HCT116 (cell line): Measurements from ENCODE around the gene STAC. TPM values are rescaled to one million over a fixed set of nuclear protein-coding genes. Genes with fewer than 3 reads are reported as not detected.

ENCODE experiments used
- ATAC-seq: fragments of 200-7000 bp; cut with Tn5 transposase; 2 replicates; pipeline ENCODE4 v1.9.1; 2020; ENCODE audit warnings: mild to moderate bottlenecking, moderate library complexity
- BruUV-seq: library from RNA; stranded (reverse); fragments of 400-500 nt; replicated peaks from 2 replicates; lab custom pipeline; 2021; lab: Mats Ljungman, UMichigan
- CTCF ChIA-PET: fragments of 300-600 bp; sonication (Branson Sonifier 250); formaldehyde crosslinking; loops from one replicate; lab custom pipeline; 2021; ENCODE audit warnings: antibody characterized with exemption; lab: Charles Lee
- POLR2A ChIA-PET: fragments of 300-600, 350-600 bp; sonication (Branson Sonifier 250); formaldehyde crosslinking; loops from one replicate; lab custom pipeline; 2021; ENCODE audit warnings: antibody characterized with exemption; lab: Charles Lee
- RAD21 ChIA-PET, 2 experiments: fragments of 300-600 bp; sonication (Branson Sonifier 250); formaldehyde crosslinking; loops; one replicate each; lab custom pipeline; 2023; ENCODE audit warnings: low total read pairs in 2 of 2; ENCODE audit not compliant: uncharacterized antibody in 2 of 2, unreplicated experiment in 2 of 2, low non-redundant PET in 1 of 2; lab: Charles Lee
- DNase-seq: peaks from one replicate; pipeline ENCODE4 v3.0.0-alpha.2; 2010; ENCODE audit warnings: low read depth, low spot score
- H2AFZ ChIP-seq: fragments of 200-600 bp; shearing (Covaris generic), sonication (generic); 2 replicates; pipeline ENCODE4 v1.6.1; 2017; ENCODE audit warnings: low read depth, mixed run types, mixed read lengths, antibody characterized with exemption, low read length; ENCODE audit not compliant: poor library complexity, severe bottlenecking
- H3K27ac ChIP-seq: 2 replicates; pipeline ENCODE4 v1.5.1; 2012; ENCODE audit warnings: low read depth, low read length
- H3K27me3 ChIP-seq: fragments of 200-600 bp; sonication (generic); 2 replicates; pipeline ENCODE4 v1.6.1; 2016; ENCODE audit warnings: mixed run types, low read length, mixed read lengths; ENCODE audit not compliant: insufficient read depth
- H3K36me3 ChIP-seq, 2 experiments: fragments of 200-500 bp in 1 of 2; fragments of 200-600 bp in 1 of 2; sonication (Bioruptor generic) in 1 of 2; sonication (generic) in 1 of 2; 2 replicates each; pipeline versions ENCODE4 v1.5.1 to v1.6.1; 2014 to 2016; ENCODE audit warnings: low read length in 2 of 2, inconsistent platforms in 1 of 2, mixed read lengths in 1 of 2, mixed run types in 1 of 2; ENCODE audit not compliant: insufficient read depth in 2 of 2, control insufficient read depth in 1 of 2
- H3K4me1 ChIP-seq, 2 experiments: fragments of 200-600 bp in 1 of 2; sonication (generic) in 1 of 2; 2 replicates each; pipeline versions ENCODE4 v1.5.1 to v1.6.1; 2012 to 2017; ENCODE audit warnings: low read length in 2 of 2, inconsistent platforms in 1 of 2, mild to moderate bottlenecking in 1 of 2, mixed read lengths in 1 of 2, mixed run types in 1 of 2, moderate library complexity in 1 of 2; ENCODE audit not compliant: insufficient read depth in 2 of 2, control insufficient read depth in 1 of 2
- H3K4me2 ChIP-seq: fragments of 200-600 bp; sonication (generic); 2 replicates; pipeline ENCODE4 v1.6.1; 2017; ENCODE audit warnings: mixed run types, low read length, mixed read lengths
- H3K4me3 ChIP-seq, 2 experiments: fragments of 200-600 bp in 1 of 2; sonication (generic) in 1 of 2; replicated peaks in 1 of 2; 2 replicates each; pipeline ENCODE4 v1.5.1; 2011 to 2016; ENCODE audit warnings: low read length in 2 of 2, control low read depth in 1 of 2, low read depth in 1 of 2, mild to moderate bottlenecking in 1 of 2, mixed read lengths in 1 of 2, mixed run types in 1 of 2
- H3K79me2 ChIP-seq: fragments of 200-600 bp; sonication (generic); 2 replicates; pipeline ENCODE4 v1.6.1; 2017; ENCODE audit warnings: mild to moderate bottlenecking, mixed run types, low read length, moderate library complexity, mixed read lengths; ENCODE audit not compliant: insufficient read depth
- H3K9ac ChIP-seq: fragments of 200-600 bp; sonication (generic); 2 replicates; pipeline ENCODE4 v1.6.1; 2016; ENCODE audit warnings: low read length, mixed read lengths
- H3K9me2 ChIP-seq: fragments of 200-600 bp; sonication (generic), shearing (Covaris generic); 2 replicates; pipeline ENCODE4 v1.6.1; 2017; ENCODE audit warnings: mixed run types, mild to moderate bottlenecking, moderate library complexity; ENCODE audit not compliant: insufficient read depth
- H3K9me3 ChIP-seq, 2 experiments: fragments of 200-500 bp in 1 of 2; fragments of 200-600 bp in 1 of 2; sonication (Bioruptor generic) in 1 of 2; sonication (generic) in 1 of 2; 2 replicates each; pipeline ENCODE4 v1.6.1; 2014 to 2017; ENCODE audit warnings: low read length in 2 of 2, mixed read lengths in 2 of 2, inconsistent platforms in 1 of 2, low read depth in 1 of 2, mild to moderate bottlenecking in 1 of 2, mixed run types in 1 of 2, moderate library complexity in 1 of 2; ENCODE audit not compliant: control insufficient read depth in 1 of 2, insufficient read depth in 1 of 2
- H4K20me1 ChIP-seq: fragments of 200-600 bp; sonication (generic), shearing (Covaris generic); 2 replicates; pipeline ENCODE4 v1.6.1; 2017; ENCODE audit warnings: mixed run types, mild to moderate bottlenecking, moderate library complexity; ENCODE audit not compliant: insufficient read depth
- ATF3 ChIP-seq: IDR thresholded peaks from 2 replicates; pipeline ENCODE4 v1.6.1; 2012
- CBX3 ChIP-seq: IDR thresholded peaks from 2 replicates; pipeline ENCODE4 v1.6.1; 2012; ENCODE audit warnings: low read depth
- CEBPB ChIP-seq: IDR thresholded peaks from 2 replicates; pipeline ENCODE4 v1.6.1; 2012; ENCODE audit warnings: low read depth
- EGR1 ChIP-seq: IDR thresholded peaks from 2 replicates; pipeline ENCODE4 v1.6.1; 2012; ENCODE audit warnings: low read depth
- ELF1 ChIP-seq: IDR thresholded peaks from 2 replicates; pipeline ENCODE4 v1.6.1; 2012; ENCODE audit warnings: low read depth, borderline replicate concordance
- EZH2 ChIP-seq: fragments of 200-600 bp; sonication (generic); IDR thresholded peaks from 2 replicates; pipeline ENCODE4 v1.6.1; 2017; ENCODE audit warnings: antibody characterized with exemption, mixed run types
- EZH2phosphoT487 ChIP-seq: fragments of 200-600 bp; IDR thresholded peaks from 2 replicates; pipeline ENCODE4 v1.6.1; 2018; ENCODE audit warnings: antibody characterized with exemption, borderline replicate concordance
- FOSL1 ChIP-seq: IDR thresholded peaks from 2 replicates; pipeline ENCODE4 v1.6.1; 2012; ENCODE audit warnings: low read depth
- JUND ChIP-seq: IDR thresholded peaks from 2 replicates; pipeline ENCODE4 v1.6.1; 2012
- MAX ChIP-seq: IDR thresholded peaks from 2 replicates; pipeline ENCODE4 v1.6.1; 2012
- POLR2A ChIP-seq: IDR thresholded peaks from 2 replicates; pipeline ENCODE4 v1.7.0; 2011; ENCODE audit warnings: borderline replicate concordance; ENCODE audit not compliant: insufficient read depth, insufficient read length; ENCODE audit errors: extremely low read depth
- POLR2AphosphoS5 ChIP-seq: IDR thresholded peaks from 2 replicates; pipeline ENCODE4 v1.6.1; 2011; ENCODE audit warnings: mild to moderate bottlenecking, low read depth, low read length, moderate library complexity
- REST ChIP-seq: IDR thresholded peaks from 2 replicates; pipeline ENCODE4 v1.6.1; 2012; ENCODE audit warnings: low read depth
- SP1 ChIP-seq: IDR thresholded peaks from 2 replicates; pipeline ENCODE4 v1.6.1; 2012; ENCODE audit warnings: low read depth
- TCF7L2 ChIP-seq: IDR thresholded peaks from 2 replicates; pipeline ENCODE4 v1.7.0; 2011; ENCODE audit warnings: borderline replicate concordance, inconsistent platforms; ENCODE audit not compliant: insufficient read depth, insufficient read length; ENCODE audit errors: extremely low read depth
- ZBTB33 ChIP-seq: IDR thresholded peaks from 2 replicates; pipeline ENCODE4 v1.6.1; 2011; ENCODE audit warnings: mild to moderate bottlenecking, low read length, moderate library complexity; ENCODE audit not compliant: insufficient replicate concordance; ENCODE audit errors: extremely low read depth
- ZFX ChIP-seq: fragments of 450-650 bp; IDR thresholded peaks from 2 replicates; pipeline ENCODE4 v1.6.1; 2017
- intact Hi-C: fragments of 100-400 bp; cut with micrococcal nuclease; formaldehyde crosslinking; loops from 2 replicates; pipeline ENCODE4 v1.10.0; 2022
- total RNA-seq: library from RNA; stranded (reverse); gene quantifications from one replicate; pipeline ENCODE4 v1.2.1, GENCODE V29; 2021; ENCODE audit not compliant: unreplicated experiment

STAC gene
- total RNA-seq, 1 experiment from 2014 or later = not detected

- intact Hi-C loops = no loop called here
- CTCF ChIA-PET = no interaction called here
- no peaks in the 10 kb centered on the region for H4K20me1 ChIP-seq
- H3K36me3 ChIP-seq = no peaks in the 10 kb centered on the region
- H3K9me3 ChIP-seq = no peaks in the 10 kb centered on the region
- no peak overlapping the region for H2AFZ ChIP-seq
- no peak for TF ChIP-seq TCF7L2
- no peak for TF ChIP-seq ATF3
- TF ChIP-seq, all 23 proteins: peak for 0
- H3K4me2 ChIP-seq = no peak overlapping the region
- no peak overlapping the region for H3K4me3 ChIP-seq
- H3K9ac ChIP-seq = no peak overlapping the region
- no peaks in the 10 kb centered on the region for H3K79me2 ChIP-seq
- H3K9me2 ChIP-seq = no peaks in the 10 kb centered on the region
- no TSS peak for BruUV-seq
- H3K27ac ChIP-seq = no peak overlapping the region
- ATAC-seq = no peak
- H3K27me3 ChIP-seq = peaks cover 8% of the 10 kb centered on the region
- RAD21 ChIA-PET = no interaction called here
- POLR2A ChIA-PET = no interaction called here
- no peaks in the 10 kb centered on the region for H3K4me1 ChIP-seq
- DNase-seq = no peak
Measured at GRCh38 chr3:36596419-36596818, 216.1 kb downstream of the STAC start.

GRCh38 chr3:36597422-36597821, 217.1 kb downstream of the STAC start:
- POLR2A ChIA-PET = no interaction called here
- intact Hi-C loops = no loop called here
- Histone ChIP-seq H3K36me3 (no peaks in the 10 kb centered on the region), H3K27ac (no peak overlapping the region), H2AFZ (no peak overlapping the region), H4K20me1 (no peaks in the 10 kb centered on the region), H3K79me2 (no peaks in the 10 kb centered on the region), H3K9ac (no peak overlapping the region), H3K9me2 (no peaks in the 10 kb centered on the region), H3K4me1 (no peaks in the 10 kb centered on the region), H3K9me3 (no peaks in the 10 kb centered on the region), H3K4me3 (no peak overlapping the region), H3K27me3 (peaks cover 11% of the 10 kb centered on the region), H3K4me2 (no peak overlapping the region)
- DNase-seq (no peak), ATAC-seq (no peak)
- RAD21 ChIA-PET = no interaction called here
- CTCF ChIA-PET = no interaction called here
- BruUV-seq = no TSS peak
- TF ChIP-seq ZBTB33 (no peak), CBX3 (no peak), MAX (no peak), ELF1 (no peak), POLR2A (no peak), JUND (no peak), POLR2AphosphoS5 (no peak), FOSL1 (no peak), TCF7L2 (no peak), SP1 (no peak), REST (no peak), ZFX (no peak), EGR1 (no peak), EZH2phosphoT487 (no peak), EZH2 (no peak), CEBPB (no peak)
